HG02943 (cell line): ENCODE data around the gene RTP5.
"Not testable (repeated sequence)": the region's sequence is repeated elsewhere in the genome, so short reads cannot be mapped to it uniquely, and the experiment has no call there.

Experiments used
- ATAC-seq: cut with Tn5 transposase; IDR thresholded peaks from one replicate; pipeline ENCODE4 v1.9.1; 2021; ENCODE audit warnings: mild to moderate bottlenecking, low read depth, moderate library complexity; ENCODE audit not compliant: unreplicated experiment

The RTP5 gene

GRCh38 chr2:241870081-241870541 is 582 bp downstream of the RTP5 start:
- ATAC-seq = no peak

- no peak for ATAC-seq
Measured at GRCh38 chr2:241870611-241871537, 1.3 kb downstream of the RTP5 start.

- no peak for ATAC-seq
Measured at GRCh38 chr2:241871538-241872312, 2.2 kb downstream of the RTP5 start.

- no peak for ATAC-seq
Measured at GRCh38 chr2:241872313-241872642, 2.7 kb downstream of the RTP5 start.

GRCh38 chr2:241873081-241873802 is 3.7 kb downstream of the RTP5 start:
- no peak for ATAC-seq

GRCh38 chr2:241873803-241874110 is 4.2 kb downstream of the RTP5 start:
- no peak for ATAC-seq

GRCh38 chr2:241874277-241874925 is 4.9 kb downstream of the RTP5 start:
- ATAC-seq = no peak

GRCh38 chr2:241875754-241876527 is 6.4 kb downstream of the RTP5 start:
- not testable (repeated sequence) for ATAC-seq

GRCh38 chr2:241876528-241877196 is 7.1 kb downstream of the RTP5 start:
- ATAC-seq = no peak

GRCh38 chr2:241877197-241877685 is 7.7 kb downstream of the RTP5 start:
- ATAC-seq = no peak

GRCh38 chr2:241877989-241878970 is 8.8 kb downstream of the RTP5 start:
- ATAC-seq = no peak

GRCh38 chr2:241879326-241879725 is 9.8 kb downstream of the RTP5 start:
- ATAC-seq = no peak

- ATAC-seq = no peak
Measured at GRCh38 chr2:241880311-241881073, 11.0 kb downstream of the RTP5 start.

- peak; percentile 43 for ATAC-seq
Measured at GRCh38 chr2:241882091-241882625, 12.6 kb downstream of the RTP5 start.

- no peak for ATAC-seq
Measured at GRCh38 chr2:241884951-241885290, 15.4 kb downstream of the RTP5 start.

GRCh38 chr2:241885291-241885945 is 15.9 kb downstream of the RTP5 start:
- ATAC-seq = no peak
